ENCODE data around the gene LINC01488. TPM values are rescaled to one million over a fixed set of nuclear protein-coding genes. Genes with fewer than 3 reads are reported as not detected.

LINC01488 gene
- total RNA-seq, 1 donor, result not detected

- no peak for DNase-seq (ENCODE audit: low read depth)
- no peak overlapping the region for H3K4me3 ChIP-seq (ENCODE audit: low read depth, low read length)
- TF ChIP-seq, protein P1, sequence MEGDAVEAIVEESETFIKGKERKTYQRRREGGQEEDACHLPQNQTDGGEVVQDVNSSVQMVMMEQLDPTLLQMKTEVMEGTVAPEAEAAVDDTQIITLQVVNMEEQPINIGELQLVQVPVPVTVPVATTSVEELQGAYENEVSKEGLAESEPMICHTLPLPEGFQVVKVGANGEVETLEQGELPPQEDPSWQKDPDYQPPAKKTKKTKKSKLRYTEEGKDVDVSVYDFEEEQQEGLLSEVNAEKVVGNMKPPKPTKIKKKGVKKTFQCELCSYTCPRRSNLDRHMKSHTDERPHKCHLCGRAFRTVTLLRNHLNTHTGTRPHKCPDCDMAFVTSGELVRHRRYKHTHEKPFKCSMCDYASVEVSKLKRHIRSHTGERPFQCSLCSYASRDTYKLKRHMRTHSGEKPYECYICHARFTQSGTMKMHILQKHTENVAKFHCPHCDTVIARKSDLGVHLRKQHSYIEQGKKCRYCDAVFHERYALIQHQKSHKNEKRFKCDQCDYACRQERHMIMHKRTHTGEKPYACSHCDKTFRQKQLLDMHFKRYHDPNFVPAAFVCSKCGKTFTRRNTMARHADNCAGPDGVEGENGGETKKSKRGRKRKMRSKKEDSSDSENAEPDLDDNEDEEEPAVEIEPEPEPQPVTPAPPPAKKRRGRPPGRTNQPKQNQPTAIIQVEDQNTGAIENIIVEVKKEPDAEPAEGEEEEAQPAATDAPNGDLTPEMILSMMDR (IDR thresholded peaks at IDR 0.05; ENCODE audit: insufficient read depth, low read depth, low read length), result no peak
Observed at GRCh38 chr11:69489031-69489745, 7.7 kb downstream of the LINC01488 start.

- no peak for DNase-seq (ENCODE audit: low read depth)
- TF ChIP-seq, protein P1 (IDR thresholded peaks at IDR 0.05; ENCODE audit: insufficient read depth, low read depth, low read length), result no peak
- no peak overlapping the region for H3K4me3 ChIP-seq (ENCODE audit: low read depth, low read length)
Observed at GRCh38 chr11:69489746-69490365, 8.4 kb downstream of the LINC01488 start.

GRCh38 chr11:69490516-69490915 is 9.1 kb downstream of the LINC01488 start:
- TF ChIP-seq, protein P1 (IDR thresholded peaks at IDR 0.05; ENCODE audit: insufficient read depth, low read depth, low read length), result no peak
- H3K4me3 ChIP-seq (ENCODE audit: low read depth, low read length), result no peak overlapping the region
- no peak for DNase-seq (ENCODE audit: low read depth)

GRCh38 chr11:69491071-69492031 is 9.9 kb downstream of the LINC01488 start:
- DNase-seq (ENCODE audit: low read depth), result no peak
- TF ChIP-seq, protein P1 (IDR thresholded peaks at IDR 0.05; ENCODE audit: insufficient read depth, low read depth, low read length), result no peak
- no peak overlapping the region for H3K4me3 ChIP-seq (ENCODE audit: low read depth, low read length)

GRCh38 chr11:69492201-69492991 is 10.9 kb downstream of the LINC01488 start:
- TF ChIP-seq, protein P1 (IDR thresholded peaks at IDR 0.05; ENCODE audit: insufficient read depth, low read depth, low read length), result no peak
- H3K4me3 ChIP-seq (ENCODE audit: low read depth, low read length), result no peak overlapping the region
- no peak for DNase-seq (ENCODE audit: low read depth)

Measured in fibroblast of villous mesenchyme (primary cell).